Thymus (tissue), 11 donors: ENCODE data around the gene SIM1. TPM values are rescaled to one million over a fixed set of nuclear protein-coding genes. Genes with fewer than 3 reads are reported as not detected.
A peak's percentile ranks its signal among the peaks of the same experiment; 100 is the strongest.

Experiments
- DNase-seq, 9 donors: peaks; one replicate each; pipeline ENCODE4 v3.0.0-alpha.2; 2013; ENCODE audit warnings: low spot score in 9 of 9, low read depth in 6 of 9, missing footprints in 1 of 9
- H3K27ac ChIP-seq, 2 donors: one replicate each; pipeline ENCODE4 v1.5.1; 2013; ENCODE audit warnings: control low read depth in 1 of 2, low read depth in 1 of 2, low read length in 1 of 2, mild to moderate bottlenecking in 1 of 2, moderate library complexity in 1 of 2
- H3K27me3 ChIP-seq, 2 donors: one replicate each; pipeline ENCODE4 v1.5.1; 2013; ENCODE audit warnings: low read length in 1 of 2; ENCODE audit not compliant: control insufficient read depth in 2 of 2, insufficient read depth in 1 of 2
- H3K36me3 ChIP-seq, 2 donors: one replicate each; pipeline ENCODE4 v1.5.1; 2013; ENCODE audit warnings: low read length in 1 of 2, mild to moderate bottlenecking in 1 of 2, moderate library complexity in 1 of 2; ENCODE audit not compliant: control insufficient read depth in 2 of 2, insufficient read depth in 2 of 2
- H3K4me1 ChIP-seq, 2 donors: one replicate each; pipeline ENCODE4 v1.5.1; 2013; ENCODE audit warnings: low read length in 2 of 2; ENCODE audit not compliant: control insufficient read depth in 2 of 2, insufficient read depth in 2 of 2
- H3K4me3 ChIP-seq, 2 donors: one replicate each; pipeline ENCODE4 v1.5.1; 2013; ENCODE audit warnings: low read length in 2 of 2, control low read depth in 1 of 2, mild to moderate bottlenecking in 1 of 2
- H3K9me3 ChIP-seq, 2 donors: one replicate each; pipeline ENCODE4 v1.5.1; 2013; ENCODE audit warnings: low read length in 1 of 2, mild to moderate bottlenecking in 1 of 2; ENCODE audit not compliant: control insufficient read depth in 2 of 2, insufficient read depth in 1 of 2
- WGBS: extraction: QIAGEN DNeasy Blood & Tissue Kit; methylation state at CpG from one replicate; pipeline ENCODE4 v1.1.7; 2013; 5-methylcytosine and 5-hydroxymethylcytosine counted together
- polyA plus RNA-seq: library from polyadenylated mRNA; stranded (reverse); fragments of 200-250 nt; gene quantifications from one replicate; pipeline ENCODE4 v1.2.3, GENCODE V29; 2013
- total RNA-seq: library from RNA; stranded (reverse); fragments of 120-200 nt; gene quantifications from one replicate; pipeline ENCODE4 v1.2.4, GENCODE V29; 2013
- donor health status: healthy.

Gene SIM1
- total and polyA plus RNA-seq, 2 donors: 0.02 to 0.05 TPM

DNA sequence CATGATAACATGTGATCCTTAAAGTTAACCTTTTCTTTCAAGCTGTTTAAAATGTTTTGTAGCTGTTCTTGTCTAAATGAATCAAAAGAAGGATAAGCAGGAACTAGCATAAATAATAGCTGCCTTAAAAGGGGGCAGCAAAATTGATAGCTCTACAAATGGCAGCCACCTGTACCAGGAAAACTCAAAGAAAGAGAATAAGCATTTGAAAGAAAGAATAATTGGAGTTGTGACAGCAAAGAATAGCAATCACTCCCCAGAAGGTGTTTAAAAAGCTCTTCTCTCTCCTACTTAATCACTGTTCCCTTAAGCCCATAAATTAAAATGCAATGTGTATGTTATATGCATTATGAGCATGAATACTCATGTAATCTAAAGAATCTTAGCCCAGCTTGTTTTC is 114.6 kb downstream of the SIM1 start:
- Histone ChIP-seq H3K9me3 (no peaks in the 10 kb centered on the region), H3K27me3 (no peaks in the 10 kb centered on the region), H3K4me1 (no peaks in the 10 kb centered on the region), H3K36me3 (no peaks in the 10 kb centered on the region), H3K27ac (no peak overlapping the region), H3K4me3 (no peak overlapping the region)
- DNase-seq: no peak

DNA sequence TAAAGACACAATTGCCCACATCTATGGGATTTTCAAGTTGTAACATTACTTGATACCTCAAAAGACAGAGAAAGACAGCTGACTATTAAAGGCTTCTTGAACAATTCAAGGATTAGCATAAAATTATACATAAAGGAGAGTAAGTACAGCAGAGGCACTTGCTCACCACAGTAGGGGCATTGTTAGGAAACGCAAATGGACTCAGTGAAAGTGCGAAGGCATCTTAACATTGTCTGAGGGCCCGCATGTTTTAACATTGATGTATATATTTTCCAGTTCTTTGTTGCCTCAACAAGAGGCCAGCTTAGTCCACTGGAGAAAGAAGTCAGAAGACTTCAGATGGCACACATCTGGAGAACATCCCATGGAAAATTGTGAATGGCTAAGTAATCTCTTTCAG is 115.4 kb downstream of the SIM1 start:
- Histone ChIP-seq H3K9me3 (no peaks in the 10 kb centered on the region), H3K27ac (no peak overlapping the region), H3K4me1 (no peaks in the 10 kb centered on the region), H3K4me3 (no peak overlapping the region), H3K27me3 (no peaks in the 10 kb centered on the region), H3K36me3 (no peaks in the 10 kb centered on the region)
- 98% methylated on average over 3 of the region's 3 CpGs for WGBS
- DNase-seq: no peak

DNA sequence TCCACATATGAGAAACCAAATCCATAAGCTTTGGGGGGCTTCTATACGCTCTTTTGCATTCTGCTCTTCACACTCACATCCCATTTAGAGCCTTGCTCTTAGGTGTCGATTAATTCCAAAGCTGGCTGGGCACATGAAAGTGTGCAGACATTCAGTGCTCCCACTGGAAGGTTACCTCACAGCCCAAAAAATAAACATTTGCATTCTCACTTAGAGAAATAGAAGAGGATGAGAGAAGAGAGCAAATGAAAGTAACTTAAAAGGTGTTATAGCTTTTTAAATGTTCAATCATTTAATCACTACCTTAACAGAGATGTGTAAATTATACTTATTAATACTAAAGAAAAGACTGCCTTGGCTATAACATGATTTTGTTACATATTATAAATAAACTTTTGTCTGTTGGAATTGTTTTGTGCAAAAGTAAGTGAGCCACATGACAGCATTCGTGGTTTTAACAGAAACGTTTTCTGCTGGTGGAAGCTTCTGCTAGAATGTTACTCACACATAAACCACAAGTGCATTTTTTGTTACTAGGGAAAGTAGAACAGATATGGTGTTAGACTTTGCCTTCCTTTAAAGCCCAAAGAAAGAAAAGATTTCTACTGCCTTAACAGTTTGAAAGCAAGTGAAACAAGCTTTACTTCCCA is 116.7 kb downstream of the SIM1 start:
- Histone ChIP-seq H3K36me3 (no peaks in the 10 kb centered on the region), H3K4me1 (no peaks in the 10 kb centered on the region), H3K27ac (peak overlapping the region in 1 of 2 donors; percentile 44), H3K4me3 (no peak overlapping the region), H3K27me3 (no peaks in the 10 kb centered on the region), H3K9me3 (no peaks in the 10 kb centered on the region)
- DNase-seq: peak in 5 of 9 donors; percentile 5 to 60 (median 11)
- WGBS: 48% methylated on average over 4 of the region's 4 CpGs

DNA sequence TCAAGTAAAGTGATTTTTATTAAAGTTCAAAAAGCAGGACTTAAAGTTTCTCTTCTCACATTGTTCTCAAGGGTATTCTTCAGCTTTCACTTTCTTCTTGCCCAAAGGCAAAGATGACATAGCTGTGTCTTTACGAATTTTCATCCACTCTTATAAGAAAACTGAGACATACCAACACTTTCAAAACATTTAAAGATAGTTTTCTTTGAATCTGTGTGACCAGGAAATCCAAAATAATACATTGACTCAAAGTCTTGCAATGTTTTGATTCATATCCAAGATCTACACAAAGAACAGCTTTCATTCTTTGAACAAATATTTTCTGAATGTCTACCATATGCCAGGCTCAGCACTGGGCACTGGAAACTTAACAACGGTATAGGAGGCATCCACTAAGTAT is 117.9 kb downstream of the SIM1 start:
- Histone ChIP-seq H3K36me3 (no peaks in the 10 kb centered on the region), H3K4me1 (no peaks in the 10 kb centered on the region), H3K27ac (no peak overlapping the region), H3K27me3 (no peaks in the 10 kb centered on the region), H3K9me3 (no peaks in the 10 kb centered on the region), H3K4me3 (no peak overlapping the region)
- 81% methylated on average over 2 of the region's 2 CpGs for WGBS
- no peak for DNase-seq

DNA sequence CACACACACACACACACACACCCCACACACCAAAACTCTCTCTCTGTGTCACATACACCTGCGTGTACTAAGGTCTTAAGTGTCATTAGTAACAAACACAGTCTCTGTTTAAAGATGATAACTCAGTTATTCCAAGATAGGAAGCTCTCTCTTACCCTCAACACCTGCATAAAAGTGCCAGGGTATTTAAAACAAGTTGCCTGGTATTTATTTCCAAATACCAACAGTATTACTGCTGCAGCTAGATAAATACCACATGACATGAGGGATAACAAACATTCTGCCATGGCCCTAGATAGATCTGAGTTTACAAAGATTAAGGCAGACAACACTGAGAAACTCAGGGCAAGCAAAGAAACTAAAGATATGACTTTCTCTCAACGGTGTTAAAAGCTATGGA is 118.5 kb downstream of the SIM1 start:
- WGBS: 90% methylated on average over 2 of the region's 2 CpGs
- H3K27me3 ChIP-seq: no peaks in the 10 kb centered on the region
- no peak overlapping the region for H3K4me3 ChIP-seq
- H3K36me3 ChIP-seq: no peaks in the 10 kb centered on the region
- DNase-seq: no peak
- H3K9me3 ChIP-seq: no peaks in the 10 kb centered on the region
- no peak overlapping the region for H3K27ac ChIP-seq
- no peaks in the 10 kb centered on the region for H3K4me1 ChIP-seq

DNA sequence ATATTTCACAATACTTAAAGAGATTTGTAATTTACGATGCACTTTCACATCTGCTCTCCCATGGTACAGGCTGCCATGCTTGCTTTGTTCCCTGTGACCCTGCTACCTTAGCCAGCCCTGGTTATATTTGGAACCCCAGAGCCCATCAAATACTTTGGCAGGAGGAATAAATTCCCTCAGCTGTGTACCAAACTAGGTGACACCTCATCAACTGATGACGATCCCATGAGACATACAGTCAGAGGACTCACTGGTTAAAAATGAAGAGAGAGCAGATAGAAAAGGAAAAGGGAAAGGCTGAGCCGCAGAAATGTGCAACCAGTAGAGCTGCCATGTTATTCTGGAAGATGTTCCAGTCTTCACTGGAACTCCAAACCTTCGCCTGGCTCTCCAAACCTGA is 120.0 kb downstream of the SIM1 start:
- Histone ChIP-seq H3K27me3 (no peaks in the 10 kb centered on the region), H3K4me1 (no peaks in the 10 kb centered on the region), H3K27ac (no peak overlapping the region), H3K9me3 (no peaks in the 10 kb centered on the region), H3K36me3 (no peaks in the 10 kb centered on the region), H3K4me3 (no peak overlapping the region)
- no peak for DNase-seq
- 87% methylated on average over 4 of the region's 4 CpGs for WGBS

DNA sequence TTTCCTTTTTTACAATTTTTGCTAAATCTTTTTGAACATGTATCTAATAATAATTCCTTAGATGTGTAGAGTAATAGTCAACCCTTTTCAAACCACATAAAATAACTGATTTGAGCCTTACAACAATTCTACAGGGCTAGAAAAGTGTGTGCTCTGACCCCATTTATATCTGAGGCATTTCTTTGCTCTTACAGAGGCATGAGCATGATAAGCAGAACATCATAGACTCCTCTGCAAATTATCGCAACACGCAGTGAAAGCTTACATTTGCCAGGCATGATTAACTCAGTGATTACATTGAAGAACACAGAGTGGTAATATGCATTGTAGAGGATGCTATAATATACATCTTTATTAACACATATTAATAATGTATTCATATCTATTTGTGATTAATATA is 120.4 kb downstream of the SIM1 start:
- H3K36me3 ChIP-seq: no peaks in the 10 kb centered on the region
- no peaks in the 10 kb centered on the region for H3K27me3 ChIP-seq
- no peak overlapping the region for H3K27ac ChIP-seq
- H3K4me1 ChIP-seq: no peaks in the 10 kb centered on the region
- DNase-seq: no peak
- no peaks in the 10 kb centered on the region for H3K9me3 ChIP-seq
- no peak overlapping the region for H3K4me3 ChIP-seq
- WGBS: 97% methylated on average over 2 of the region's 2 CpGs

DNA sequence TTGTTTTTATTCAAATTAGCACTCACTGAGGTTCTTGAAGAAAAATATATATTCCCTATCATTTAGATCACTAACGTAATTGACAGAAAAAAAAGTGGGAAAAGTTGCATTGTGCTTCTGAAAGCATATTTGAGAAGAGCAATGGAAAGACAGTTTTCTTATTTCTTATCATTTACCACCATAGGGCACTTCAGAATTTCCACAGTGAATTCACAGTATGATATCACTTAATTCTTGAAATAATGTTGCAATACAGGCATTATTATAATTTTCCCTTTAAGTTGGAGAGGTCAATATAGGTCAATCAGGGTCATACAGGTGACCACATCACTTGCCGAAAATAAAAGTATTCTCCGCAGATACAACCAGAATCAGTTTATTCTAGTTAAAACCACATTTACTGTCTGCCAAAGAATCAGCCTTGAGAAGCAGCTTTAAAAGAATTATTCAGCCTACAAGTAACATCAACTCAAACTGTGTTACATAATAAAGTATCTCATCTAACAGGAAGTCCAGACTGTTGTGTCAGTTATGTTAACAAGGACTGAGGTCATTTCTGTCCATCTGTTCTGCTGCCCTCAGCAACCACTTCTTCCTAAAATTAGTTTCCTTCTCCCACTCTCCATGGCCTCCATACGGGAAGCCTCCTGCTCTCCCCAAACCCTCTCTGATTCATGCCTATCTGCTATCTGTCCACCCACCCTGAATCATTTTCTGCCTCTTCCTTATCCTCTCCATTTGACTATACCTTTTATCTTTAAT is 121.2 kb downstream of the SIM1 start:
- Histone ChIP-seq H3K27ac (no peak overlapping the region), H3K27me3 (no peaks in the 10 kb centered on the region), H3K36me3 (no peaks in the 10 kb centered on the region), H3K9me3 (no peaks in the 10 kb centered on the region), H3K4me1 (no peaks in the 10 kb centered on the region), H3K4me3 (no peak overlapping the region)
- WGBS: 84% methylated on average over 4 of the region's 4 CpGs
- no peak for DNase-seq

DNA sequence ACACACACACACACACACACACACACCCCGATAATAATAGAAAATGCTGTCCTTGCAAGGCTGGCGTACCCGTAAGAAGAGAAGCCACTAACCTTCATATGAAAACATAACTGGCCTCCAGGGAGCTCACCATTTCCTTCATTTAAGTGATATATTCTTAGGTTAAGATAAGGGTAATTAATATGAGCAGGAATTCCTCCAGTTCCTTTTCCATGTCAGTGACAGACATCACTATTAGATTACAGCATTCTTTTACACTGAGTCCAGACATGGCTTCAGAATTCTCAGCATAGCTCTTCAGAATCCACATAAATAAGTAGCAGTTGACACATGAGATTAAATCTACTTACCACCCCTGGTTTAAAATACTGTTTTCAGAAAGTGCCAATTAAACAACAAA is 121.9 kb downstream of the SIM1 start:
- Histone ChIP-seq H3K36me3 (no peaks in the 10 kb centered on the region), H3K4me3 (no peak overlapping the region), H3K27ac (no peak overlapping the region), H3K27me3 (no peaks in the 10 kb centered on the region), H3K9me3 (no peaks in the 10 kb centered on the region), H3K4me1 (no peaks in the 10 kb centered on the region)
- DNase-seq: no peak
- 93% methylated on average over 3 of the region's 3 CpGs for WGBS
